Fibroblast of the aortic adventitia (primary cell): Measurements from ENCODE around the gene WIZ. TPM values are rescaled to one million over a fixed set of nuclear protein-coding genes. Genes with fewer than 3 reads are reported as not detected.
A peak's percentile ranks its signal among the peaks of the same experiment; 100 is the strongest.

Experiments
- DNase-seq: peaks from one replicate; pipeline ENCODE4 v3.0.0-alpha.2; 2010; ENCODE audit warnings: low read depth
- H3K4me3 ChIP-seq: 2 replicates; pipeline ENCODE4 v1.5.1; 2011; ENCODE audit warnings: low read depth, mild to moderate bottlenecking, control low read depth, low read length, moderate library complexity
- total RNA-seq: library from RNA; depleted of rRNA; stranded (reverse); fragments of >200 nt; gene quantifications from 2 replicates; pipeline ENCODE4 v1.2.3, GENCODE V29; 2012; ENCODE audit warnings: low replicate concordance
- TF ChIP-seq, protein P1 (sequence below): IDR thresholded peaks from 2 replicates; pipeline ENCODE4 v1.5.1; 2011; ENCODE audit warnings: mild to moderate bottlenecking, low read length, control low read depth, inconsistent platforms; ENCODE audit not compliant: insufficient read depth

Gene WIZ
- total RNA-seq, 1 donor = 13.4 TPM

DNA sequence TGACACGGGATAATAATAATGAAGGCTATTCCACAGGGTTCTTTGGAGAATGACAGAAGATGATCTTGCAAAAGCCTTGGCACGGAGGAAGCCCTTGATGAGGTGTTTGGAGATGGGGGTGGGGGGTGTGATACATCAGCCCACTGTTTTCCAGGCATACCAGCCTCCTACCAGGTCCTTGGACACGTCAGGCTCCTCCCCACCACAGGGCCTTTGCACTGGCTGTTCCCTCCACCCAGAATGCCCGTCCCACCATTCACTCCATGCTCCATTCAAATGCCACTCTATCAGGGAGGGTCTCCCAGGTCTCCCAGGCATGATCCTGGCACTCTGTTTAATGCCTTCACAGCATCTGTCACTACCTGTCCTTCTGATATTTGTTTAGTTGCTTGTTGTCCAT lies 2.7 kb downstream of the WIZ start:
- no peak for DNase-seq
- no peak overlapping the region for H3K4me3 ChIP-seq
- TF ChIP-seq, protein P1, sequence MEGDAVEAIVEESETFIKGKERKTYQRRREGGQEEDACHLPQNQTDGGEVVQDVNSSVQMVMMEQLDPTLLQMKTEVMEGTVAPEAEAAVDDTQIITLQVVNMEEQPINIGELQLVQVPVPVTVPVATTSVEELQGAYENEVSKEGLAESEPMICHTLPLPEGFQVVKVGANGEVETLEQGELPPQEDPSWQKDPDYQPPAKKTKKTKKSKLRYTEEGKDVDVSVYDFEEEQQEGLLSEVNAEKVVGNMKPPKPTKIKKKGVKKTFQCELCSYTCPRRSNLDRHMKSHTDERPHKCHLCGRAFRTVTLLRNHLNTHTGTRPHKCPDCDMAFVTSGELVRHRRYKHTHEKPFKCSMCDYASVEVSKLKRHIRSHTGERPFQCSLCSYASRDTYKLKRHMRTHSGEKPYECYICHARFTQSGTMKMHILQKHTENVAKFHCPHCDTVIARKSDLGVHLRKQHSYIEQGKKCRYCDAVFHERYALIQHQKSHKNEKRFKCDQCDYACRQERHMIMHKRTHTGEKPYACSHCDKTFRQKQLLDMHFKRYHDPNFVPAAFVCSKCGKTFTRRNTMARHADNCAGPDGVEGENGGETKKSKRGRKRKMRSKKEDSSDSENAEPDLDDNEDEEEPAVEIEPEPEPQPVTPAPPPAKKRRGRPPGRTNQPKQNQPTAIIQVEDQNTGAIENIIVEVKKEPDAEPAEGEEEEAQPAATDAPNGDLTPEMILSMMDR = no peak

DNA sequence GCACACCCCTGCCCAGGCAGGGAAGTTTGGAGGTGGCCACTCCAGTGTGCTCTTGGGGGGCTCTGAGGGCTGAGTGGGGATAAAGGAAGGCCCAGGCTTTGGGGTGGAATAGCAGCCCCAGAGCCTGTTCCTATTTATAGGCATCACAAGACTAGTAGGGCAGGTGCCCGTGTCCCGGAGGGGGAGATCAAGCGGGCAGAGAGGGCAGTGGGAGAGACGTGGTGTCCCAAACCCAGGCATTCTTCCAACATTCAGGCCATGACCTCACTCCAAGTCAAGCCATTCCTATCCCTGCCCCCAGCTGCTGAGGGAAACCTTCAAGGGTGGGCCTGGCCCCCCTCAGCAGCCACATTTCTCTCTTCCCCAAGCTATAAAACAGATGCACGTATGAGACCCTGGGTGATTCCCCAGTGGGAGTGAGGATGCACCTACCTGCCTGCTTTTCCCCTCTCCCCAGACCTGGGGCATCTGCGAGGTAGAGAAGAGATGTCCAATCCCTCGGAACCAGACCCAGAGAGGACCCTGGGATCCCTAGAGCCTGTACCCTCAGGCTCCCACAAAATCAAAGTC lies 3.9 kb downstream of the WIZ start:
- H3K4me3 ChIP-seq = no peak overlapping the region
- no peak for DNase-seq

DNA sequence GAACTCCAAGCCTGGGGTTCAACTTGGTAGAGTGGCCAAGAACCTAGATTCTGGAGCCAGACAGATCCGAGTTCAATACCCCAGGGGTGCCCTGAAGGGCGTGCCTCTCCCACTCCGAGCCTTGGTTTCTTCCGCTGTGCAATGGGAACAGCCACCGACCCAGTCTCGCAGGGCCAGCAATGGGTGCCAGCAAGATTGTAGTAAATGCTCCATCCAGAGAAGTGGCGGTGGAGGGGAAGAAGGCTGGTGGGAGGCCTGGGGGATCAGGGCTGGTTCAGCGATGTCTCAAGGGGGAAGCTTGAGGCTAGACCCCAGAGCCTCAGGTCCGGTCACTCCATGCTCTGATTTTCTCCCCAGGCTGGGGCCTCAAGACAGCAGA lies 4.5 kb downstream of the WIZ start:
- H3K4me3 ChIP-seq = no peak overlapping the region
- no peak for DNase-seq
- TF ChIP-seq, protein P1 = no peak

More for the DNA sequence above, 3.9 kb downstream of the WIZ start:
- TF ChIP-seq, protein P1 = no peak

- no peak overlapping the region for H3K4me3 ChIP-seq
- TF ChIP-seq, protein P1 = no peak
- no peak for DNase-seq
These were observed 5.1 kb downstream of the WIZ start for GRCh38 chr19:15444505-15445226.

DNA sequence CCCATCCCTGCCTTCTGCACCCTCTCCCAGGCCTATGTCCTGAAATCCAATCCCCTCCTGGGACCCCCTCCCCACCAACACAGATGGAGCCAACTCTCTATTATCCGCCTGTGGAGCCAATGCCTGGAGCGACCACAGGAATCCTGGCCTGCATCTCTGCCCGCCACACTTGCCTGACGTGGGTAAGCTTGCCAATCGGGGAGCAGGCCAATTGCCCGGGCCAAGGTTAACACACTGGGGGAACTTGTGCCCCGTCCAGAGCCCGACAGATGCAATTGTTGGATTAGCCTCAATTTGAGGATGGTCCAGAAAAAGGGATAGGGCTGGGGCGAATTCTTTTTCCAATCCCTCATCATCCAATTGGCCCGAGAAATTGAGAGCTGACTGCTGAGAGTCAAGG lies 5.9 kb downstream of the WIZ start:
- no peak overlapping the region for H3K4me3 ChIP-seq
- peak; percentile 63 for DNase-seq
- TF ChIP-seq, protein P1 = no peak

- no peak overlapping the region for H3K4me3 ChIP-seq
- DNase-seq = no peak
- TF ChIP-seq, protein P1 = no peak
These were observed 6.4 kb downstream of the WIZ start for GRCh38 chr19:15443325-15443724.
